HG02973 (cell line): ENCODE measurements around the gene GPHN.
"Not testable (repeated sequence)": the region's sequence is repeated elsewhere in the genome, so short reads cannot be mapped to it uniquely, and the experiment has no call there.

Experiments
- ATAC-seq: cut with Tn5 transposase; IDR thresholded peaks from one replicate; pipeline ENCODE4 v1.9.1; 2021; ENCODE audit warnings: moderate library complexity; ENCODE audit not compliant: unreplicated experiment

The GPHN gene

GRCh38 chr14:66651536-66652220, 143.7 kb downstream of the GPHN start:
- ATAC-seq: no peak

- no peak for ATAC-seq
Observed at GRCh38 chr14:66652525-66653106, 144.7 kb downstream of the GPHN start.

DNA sequence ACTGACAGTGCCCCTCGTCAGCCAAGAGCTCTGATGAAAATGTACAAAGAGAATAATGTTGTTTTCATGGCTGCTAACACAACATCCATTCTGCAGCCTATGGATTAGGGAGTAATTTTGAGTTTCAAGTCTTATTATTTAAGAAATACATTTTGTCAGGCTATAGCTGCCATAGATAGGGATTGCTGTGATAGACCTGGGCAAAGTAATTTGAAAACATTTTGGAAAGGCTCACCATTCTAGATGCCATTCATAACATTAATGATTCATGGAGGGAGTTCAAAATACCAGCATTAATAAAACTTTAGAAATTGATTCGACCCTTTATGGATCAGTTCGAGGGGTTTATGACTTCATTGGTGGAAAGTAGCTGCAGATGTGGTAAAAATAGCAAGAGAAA, 149.8 kb downstream of the GPHN start:
- no peak for ATAC-seq

- no peak for ATAC-seq
Observed at GRCh38 chr14:66662374-66662773, 154.4 kb downstream of the GPHN start.

- ATAC-seq: no peak
Observed at GRCh38 chr14:66677780-66678179, 169.8 kb downstream of the GPHN start.

GRCh38 chr14:66680216-66680615, 172.3 kb downstream of the GPHN start:
- no peak for ATAC-seq

GRCh38 chr14:66696326-66696725, 188.4 kb downstream of the GPHN start:
- no peak for ATAC-seq

- no peak for ATAC-seq
Observed at GRCh38 chr14:66698503-66698902, 190.6 kb downstream of the GPHN start.

DNA sequence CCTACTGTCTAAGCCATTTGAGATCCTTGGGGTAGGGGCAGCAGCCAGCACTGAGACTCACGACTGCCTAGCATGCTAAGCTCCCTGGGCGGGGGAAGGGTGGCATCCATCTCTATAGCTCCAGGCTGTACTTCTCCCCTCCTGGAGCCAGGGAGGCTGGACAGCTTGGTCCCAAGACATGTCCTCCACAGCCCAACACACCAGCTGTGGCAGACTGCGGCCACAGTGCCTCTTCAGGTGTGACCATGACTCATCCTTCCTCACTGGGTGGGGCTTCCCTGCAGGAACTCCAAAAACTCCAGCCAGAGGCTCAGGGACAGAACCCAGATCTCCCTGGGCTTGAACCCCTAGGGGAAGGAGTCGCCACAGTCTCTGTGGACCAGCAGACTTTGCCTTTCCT, 193.9 kb downstream of the GPHN start:
- ATAC-seq: no peak

DNA sequence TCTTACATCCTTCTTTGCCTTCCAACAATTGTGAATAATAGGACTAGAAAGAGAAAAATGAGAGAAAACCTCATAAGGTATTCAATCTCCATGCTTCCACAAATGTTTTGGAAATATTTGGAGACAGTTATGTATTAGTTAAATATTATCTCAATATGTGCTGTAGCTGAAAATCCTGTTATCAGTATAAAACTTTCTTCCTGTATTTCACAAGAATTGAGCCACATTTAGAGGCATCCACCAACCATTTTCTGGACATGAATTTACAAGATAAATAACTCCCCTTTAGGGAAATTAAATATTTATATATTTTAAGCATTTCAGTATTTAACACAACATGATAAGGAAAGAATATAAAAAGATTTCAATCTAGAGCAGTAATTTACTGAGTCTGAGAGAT, 200.3 kb downstream of the GPHN start:
- ATAC-seq: no peak

- ATAC-seq: no peak
Observed at GRCh38 chr14:66709291-66709690, 201.3 kb downstream of the GPHN start.

DNA sequence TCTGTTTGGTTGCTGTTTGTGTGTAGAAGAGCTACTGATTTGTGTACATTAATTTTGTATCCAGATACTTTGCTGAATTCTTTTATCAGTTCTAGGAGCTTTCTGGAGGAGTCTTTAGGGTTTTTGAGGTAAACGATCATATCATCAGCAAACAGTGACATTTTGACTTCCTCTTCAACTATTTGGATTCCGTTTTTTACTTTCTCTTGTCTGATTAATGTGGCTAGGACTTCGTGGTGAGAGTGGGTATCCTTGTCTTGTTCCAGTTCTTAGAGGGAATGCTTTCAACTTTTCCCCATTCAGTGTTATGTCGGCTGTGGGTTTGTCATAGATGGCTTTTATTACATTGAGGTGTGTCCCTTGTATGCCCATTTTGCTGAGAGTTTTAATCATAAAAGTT, 206.3 kb downstream of the GPHN start:
- ATAC-seq: not testable (repeated sequence)

- ATAC-seq: not testable (repeated sequence)
Observed at GRCh38 chr14:66715313-66715712, 207.4 kb downstream of the GPHN start.

DNA sequence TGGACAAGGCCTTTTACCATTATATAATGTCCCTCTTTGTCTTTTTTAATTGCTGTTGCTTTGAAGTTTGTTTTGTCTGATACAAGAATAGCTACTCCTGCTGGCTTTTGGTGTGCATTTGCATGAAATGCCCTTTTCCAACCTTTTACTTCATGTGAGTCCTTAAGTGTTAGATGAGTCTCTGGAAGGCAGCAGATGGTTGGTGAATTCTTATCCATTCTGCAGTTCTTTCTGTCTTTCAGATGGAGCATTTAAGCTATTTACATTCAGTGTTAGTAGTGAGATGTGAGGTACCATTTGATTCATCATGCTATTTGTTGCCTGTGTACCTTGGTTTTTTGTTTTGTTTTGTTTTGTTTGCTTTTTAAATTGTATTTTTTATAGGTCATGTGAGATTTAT, 208.3 kb downstream of the GPHN start:
- no peak for ATAC-seq

- ATAC-seq: no peak
Observed at GRCh38 chr14:66717561-66718140, 209.7 kb downstream of the GPHN start.

- no peak for ATAC-seq
Observed at GRCh38 chr14:66724996-66725395, 217.0 kb downstream of the GPHN start.

DNA sequence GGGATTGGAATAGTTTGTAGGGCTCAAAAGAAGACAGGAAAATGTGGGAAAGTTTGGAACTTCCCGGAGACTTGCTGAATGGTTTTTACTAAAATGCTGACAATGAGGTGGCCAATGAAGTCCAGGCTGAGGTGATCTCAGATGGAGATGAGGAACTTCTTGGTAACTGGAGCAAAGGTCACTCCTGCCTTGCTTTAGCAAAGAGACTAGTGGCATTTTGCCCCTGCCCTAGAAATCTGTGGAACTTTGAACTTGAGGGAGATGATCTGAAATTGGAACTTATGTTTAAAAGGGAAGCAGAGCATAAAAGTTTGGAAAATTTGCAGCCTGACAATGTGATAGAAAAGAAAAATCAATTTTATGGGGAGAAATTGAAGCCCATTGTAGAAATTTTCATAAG, 223.4 kb downstream of the GPHN start:
- ATAC-seq: not testable (repeated sequence)

GRCh38 chr14:66735853-66736252, 227.9 kb downstream of the GPHN start:
- no peak for ATAC-seq

DNA sequence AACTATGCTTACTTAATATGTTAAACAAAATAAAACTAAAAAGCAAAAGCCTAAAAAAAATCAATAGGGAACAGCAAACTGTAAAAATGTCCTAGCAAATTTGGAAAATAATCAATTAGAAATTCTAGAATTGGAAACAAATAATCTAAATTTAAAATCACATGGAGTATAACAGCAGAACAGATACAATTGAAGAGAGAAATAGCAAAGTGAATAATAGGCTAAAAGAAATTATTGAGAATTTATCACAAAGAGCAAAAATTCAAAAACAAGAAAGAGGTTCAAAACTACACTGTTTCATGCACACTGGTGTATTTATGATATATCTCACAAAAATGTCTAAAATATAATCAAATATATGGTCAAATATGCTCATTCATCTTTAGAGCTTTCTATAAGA, 231.9 kb downstream of the GPHN start:
- ATAC-seq: no peak

DNA sequence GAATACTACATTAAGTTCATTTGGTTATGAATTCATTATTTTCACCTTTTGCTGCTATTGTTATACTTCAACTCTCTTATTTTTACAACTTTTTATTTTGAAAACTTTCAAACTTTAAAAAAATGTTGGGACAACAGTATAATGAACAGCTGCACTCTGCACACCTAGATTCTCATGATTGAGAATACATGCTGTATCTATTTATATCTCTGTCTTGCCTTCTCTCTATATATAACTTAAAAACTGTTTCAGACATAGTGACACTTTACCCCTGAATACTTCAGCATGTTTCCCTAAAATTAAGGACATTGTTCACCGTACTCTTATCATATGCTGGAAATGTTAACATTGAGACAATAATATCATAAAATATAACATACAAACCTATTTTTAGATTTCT, 237.1 kb downstream of the GPHN start:
- ATAC-seq: no peak

- ATAC-seq: no peak
Observed at GRCh38 chr14:66746316-66747006, 238.5 kb downstream of the GPHN start.

DNA sequence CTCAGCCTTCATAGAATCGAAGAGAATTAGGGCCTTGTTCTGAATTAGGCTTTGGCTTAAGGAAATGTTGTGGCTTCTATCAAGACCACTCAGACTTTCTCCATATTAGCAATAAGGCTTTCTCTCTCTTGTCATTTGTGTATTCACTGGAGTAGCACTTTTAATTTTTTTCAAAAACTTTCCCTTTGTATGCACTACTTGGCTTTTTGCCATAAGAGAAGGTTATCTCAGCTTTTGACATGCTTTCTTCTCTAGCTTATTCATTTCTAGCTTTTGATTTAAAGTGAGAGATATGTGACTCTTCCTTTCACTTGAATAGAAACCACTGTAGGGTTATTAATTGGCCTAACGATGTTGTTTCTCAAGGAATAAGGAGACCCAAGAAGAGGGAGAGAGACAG, 244.2 kb downstream of the GPHN start:
- no peak for ATAC-seq
